Epithelial cell of esophagus (primary cell): ENCODE data around the gene PDZD8.
"Not testable (repeated sequence)": the region's sequence is repeated elsewhere in the genome, so short reads cannot be mapped to it uniquely, and the experiment has no call there.

Experiments
- DNase-seq: peaks from one replicate; pipeline ENCODE4 v3.0.0; 2010; ENCODE audit warnings: low read depth
- H3K4me3 ChIP-seq: 2 replicates; pipeline ENCODE4 v1.5.1; 2011; ENCODE audit warnings: mild to moderate bottlenecking, low read length, control low read depth
- CTCF ChIP-seq: IDR thresholded peaks from 2 replicates; pipeline ENCODE4 v1.5.1; 2011; ENCODE audit warnings: low read depth, mild to moderate bottlenecking, low read length, control low read depth, inconsistent platforms; ENCODE audit not compliant: insufficient read depth; ENCODE audit errors: missing control alignments

PDZD8 gene

GRCh38 chr10:117240621-117241529 is 134.4 kb downstream of the PDZD8 start, which contains the start of gene SLC18A2:
TSS of gene SLC18A2 (plus strand) at chr10:117241114. CDS start at chr10:117241694, 580 bp downstream.
- no peak for TF ChIP-seq CTCF
- H3K4me3 ChIP-seq: no peak within 1 kb of the TSS
- no peak for DNase-seq

GRCh38 chr10:117239721-117240620 is 135.3 kb downstream of the PDZD8 start:
- DNase-seq: no peak
- TF ChIP-seq CTCF: no peak
- no peak overlapping the region for H3K4me3 ChIP-seq

GRCh38 chr10:117239051-117239450 is 136.2 kb downstream of the PDZD8 start:
- no peak overlapping the region for H3K4me3 ChIP-seq
- no peak for TF ChIP-seq CTCF
- no peak for DNase-seq

- H3K4me3 ChIP-seq: no peak overlapping the region
- TF ChIP-seq CTCF: no peak
- DNase-seq: no peak
Observed at GRCh38 chr10:117237401-117237991, 137.7 kb downstream of the PDZD8 start.

- DNase-seq, H3K4me3 ChIP-seq: not testable (repeated sequence)
Observed at GRCh38 chr10:117230107-117230506, 145.1 kb downstream of the PDZD8 start.

- no peak for DNase-seq
- no peak overlapping the region for H3K4me3 ChIP-seq
- no peak for TF ChIP-seq CTCF
Observed at GRCh38 chr10:117228210-117228609, 147.0 kb downstream of the PDZD8 start.
